CD4-positive, alpha-beta T cell treated with Interleukin-4 for 4 hours (primary cell): ENCODE measurements around the gene CDK7.
"Not testable (repeated sequence)": the region's sequence is repeated elsewhere in the genome, so short reads cannot be mapped to it uniquely, and the experiment has no call there.

Experiments
- DNase-seq: peaks from one replicate; pipeline ENCODE4 v3.0.0-alpha.2; 2020

The CDK7 gene

DNA sequence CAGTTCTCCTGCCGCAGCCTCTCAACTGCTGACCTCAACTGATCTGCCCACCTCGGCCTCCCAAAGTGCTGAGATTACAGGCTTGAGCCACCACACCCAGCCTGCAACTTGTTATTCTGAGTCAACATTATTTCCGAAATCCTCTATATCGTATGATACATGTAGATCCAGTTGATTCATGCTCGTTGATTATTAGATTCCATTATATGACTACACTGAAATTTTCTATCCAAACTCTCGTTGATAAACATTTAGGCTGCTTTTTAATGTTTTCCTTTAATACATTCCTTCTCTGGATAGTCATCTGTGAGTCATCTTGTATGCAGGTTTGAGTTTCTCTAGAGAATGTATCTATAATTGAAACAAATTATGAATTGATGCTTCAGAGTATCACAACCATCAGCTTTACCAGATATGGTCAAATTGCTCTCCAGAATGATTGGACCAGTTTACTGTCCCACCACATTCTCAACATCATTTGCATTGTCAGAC is 4.1 kb downstream of the CDK7 start:
- DNase-seq, result no peak

DNA sequence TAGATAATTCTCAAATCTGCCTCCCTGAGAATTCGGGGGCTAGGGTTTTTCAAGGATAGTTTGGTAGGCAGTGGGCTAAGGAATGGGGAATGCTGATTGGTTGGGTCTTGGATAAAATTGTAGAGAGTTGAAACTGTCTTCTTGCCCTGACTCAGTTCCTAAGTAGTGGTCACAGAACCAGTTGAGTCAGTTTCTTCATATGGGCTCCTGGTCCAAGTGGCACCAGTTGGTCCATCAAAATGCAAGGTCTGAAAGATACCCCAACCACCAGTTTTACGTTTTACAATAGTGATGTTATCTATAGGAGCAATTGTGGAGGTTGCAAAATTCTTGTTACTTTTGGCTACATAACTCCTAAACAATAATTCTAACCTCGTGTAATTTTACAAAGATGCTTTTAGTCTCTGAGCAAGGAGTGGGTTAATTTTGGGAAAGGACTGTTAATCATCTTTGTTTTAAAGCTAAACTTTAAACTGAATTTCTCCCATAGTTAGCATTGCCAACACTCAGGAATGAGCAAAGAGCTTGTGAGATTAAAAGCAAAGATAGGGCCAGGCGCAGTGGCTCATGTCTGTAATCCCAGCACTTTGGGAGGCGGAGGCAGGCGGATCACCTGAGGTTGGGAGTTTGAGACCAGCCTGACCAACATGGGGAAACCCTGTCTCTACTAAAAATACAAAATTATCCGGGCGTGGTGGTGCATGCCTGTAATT is 7.7 kb downstream of the CDK7 start:
- no peak for DNase-seq

DNA sequence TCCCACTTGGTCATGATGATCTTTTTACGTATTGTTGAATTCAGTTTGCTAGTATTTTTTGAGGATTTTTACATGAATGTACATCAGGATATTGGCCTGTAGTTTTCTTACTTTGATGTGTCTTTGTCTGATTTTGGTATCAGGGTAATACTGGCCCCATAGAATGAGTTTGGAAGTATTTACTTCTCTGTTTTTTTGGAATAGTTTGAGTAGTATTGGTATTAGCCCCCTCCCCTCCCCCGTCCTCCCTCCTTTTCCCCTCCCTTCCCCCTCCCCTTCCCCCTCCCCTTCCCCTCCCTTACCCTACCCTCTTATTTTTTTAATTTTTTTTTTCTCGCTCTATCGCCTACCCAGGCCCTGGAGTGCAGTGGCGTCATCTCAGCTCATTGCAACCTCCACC is 10.3 kb downstream of the CDK7 start:
- DNase-seq, result no peak

DNA sequence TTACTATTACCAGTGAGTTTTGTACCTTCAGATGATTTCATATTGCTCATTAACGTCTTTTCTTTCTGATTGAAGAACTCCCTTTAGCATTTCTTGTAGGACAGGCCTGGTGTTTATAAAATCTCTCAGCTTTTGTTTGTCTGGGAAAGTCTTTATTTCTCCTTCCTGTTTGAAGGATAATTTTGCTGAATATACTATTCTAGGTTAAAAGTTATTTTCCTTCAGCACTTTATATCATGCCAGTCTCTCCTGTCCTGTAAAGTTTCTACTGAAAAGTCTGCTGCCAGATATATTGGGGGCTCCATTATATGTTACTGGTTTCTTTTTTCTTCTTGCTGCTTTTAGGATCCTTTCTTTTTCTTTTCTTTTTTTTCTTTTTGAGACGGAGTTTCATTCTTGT is 13.3 kb downstream of the CDK7 start:
- DNase-seq, result no peak

DNA sequence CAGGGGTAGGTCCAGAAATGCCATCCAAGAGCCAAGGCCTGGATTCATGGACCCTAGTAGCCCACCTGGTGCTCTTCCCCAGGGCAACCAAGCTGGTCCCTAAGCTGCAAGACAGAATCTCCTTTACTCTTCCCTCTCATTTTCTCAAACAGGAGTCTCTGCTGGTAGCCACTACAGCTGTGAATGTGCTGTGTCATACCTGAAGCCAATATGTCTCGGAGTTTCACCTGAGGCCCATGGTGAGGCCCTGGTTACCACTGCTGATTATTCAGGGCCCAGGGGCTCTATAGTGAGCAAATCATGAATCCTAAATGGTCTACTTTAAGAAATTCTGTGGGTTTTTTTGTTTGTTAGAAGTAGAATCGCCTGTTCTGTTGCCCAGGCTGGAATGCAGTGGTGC is 15.9 kb downstream of the CDK7 start:
- no peak for DNase-seq

DNA sequence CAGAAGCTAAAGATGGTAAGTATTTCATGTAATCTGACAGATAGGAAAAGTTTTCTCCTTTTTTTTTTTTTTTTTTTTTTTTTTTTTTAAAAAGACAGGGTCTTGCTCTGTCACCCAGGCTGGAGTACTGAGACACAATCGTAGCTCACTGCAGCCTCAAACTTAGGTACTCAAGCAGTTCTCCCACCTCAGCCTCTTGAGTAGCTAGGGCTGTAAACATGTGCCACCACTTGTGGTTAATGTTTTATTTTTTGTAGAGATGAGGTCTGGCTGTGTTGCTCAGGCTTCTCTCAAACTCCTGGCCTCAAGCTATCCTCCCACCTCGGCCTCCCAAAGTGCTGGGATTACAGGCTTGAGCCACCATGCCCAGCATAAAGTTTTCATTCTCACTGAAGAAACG is 17.8 kb downstream of the CDK7 start:
- DNase-seq, result no peak

DNA sequence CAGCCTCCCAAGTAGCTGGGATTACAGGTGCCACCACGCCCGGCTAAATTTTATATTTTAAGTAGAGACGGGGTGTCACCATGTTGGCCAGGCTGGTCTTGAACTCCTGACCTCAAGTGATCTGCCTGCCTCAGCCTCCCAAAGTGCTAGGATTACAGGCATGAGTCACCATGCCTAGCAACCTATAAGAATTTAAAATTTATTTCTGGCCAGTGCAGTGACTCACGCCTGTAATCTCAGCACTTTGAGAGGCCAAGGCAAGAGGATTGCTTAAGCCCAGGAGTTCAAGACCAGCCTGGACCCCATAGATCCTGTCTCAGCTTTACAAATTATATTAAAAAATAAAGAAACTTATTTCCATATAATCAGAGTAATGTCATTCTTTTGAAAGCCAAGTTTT is 21.3 kb downstream of the CDK7 start:
- not testable (repeated sequence) for DNase-seq

DNA sequence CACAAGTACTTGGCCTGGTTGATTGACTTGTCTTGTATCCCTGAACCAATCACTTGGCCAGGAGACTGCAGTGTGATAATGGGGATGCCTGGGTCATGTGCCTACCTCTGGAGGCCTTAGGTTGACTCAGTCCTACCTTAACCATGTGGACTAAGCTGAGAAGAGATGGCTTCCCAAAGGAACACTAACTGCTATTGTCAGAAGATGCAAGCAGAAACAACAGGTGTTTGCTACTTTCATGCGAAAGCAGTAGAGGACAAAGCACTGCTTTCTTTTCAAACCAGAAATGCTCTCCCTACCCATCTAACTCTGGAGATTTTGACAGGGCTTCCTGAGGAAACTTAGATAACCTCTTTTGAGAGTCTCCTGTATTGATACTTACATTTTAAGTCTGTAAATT is 22.9 kb downstream of the CDK7 start:
- DNase-seq, result no peak

DNA sequence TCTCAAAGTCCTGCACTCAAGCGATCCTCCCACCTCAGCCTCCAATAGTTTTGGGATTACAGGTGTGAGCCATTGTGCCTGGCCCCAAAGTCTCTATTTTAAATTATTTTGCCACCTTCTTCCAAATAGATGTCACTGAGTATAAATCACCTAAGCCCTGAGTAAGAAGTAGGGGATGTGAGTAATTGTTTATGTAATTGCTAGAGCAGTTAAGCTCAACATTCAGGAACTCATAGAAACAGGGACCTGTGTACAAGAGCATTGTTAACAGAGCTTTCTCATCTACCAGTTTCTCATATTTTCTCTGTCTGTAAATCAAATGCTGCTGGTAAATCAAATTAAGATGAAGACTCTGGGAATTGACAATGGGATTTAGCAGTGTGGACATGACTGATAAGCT is 26.3 kb downstream of the CDK7 start:
- no peak for DNase-seq

DNA sequence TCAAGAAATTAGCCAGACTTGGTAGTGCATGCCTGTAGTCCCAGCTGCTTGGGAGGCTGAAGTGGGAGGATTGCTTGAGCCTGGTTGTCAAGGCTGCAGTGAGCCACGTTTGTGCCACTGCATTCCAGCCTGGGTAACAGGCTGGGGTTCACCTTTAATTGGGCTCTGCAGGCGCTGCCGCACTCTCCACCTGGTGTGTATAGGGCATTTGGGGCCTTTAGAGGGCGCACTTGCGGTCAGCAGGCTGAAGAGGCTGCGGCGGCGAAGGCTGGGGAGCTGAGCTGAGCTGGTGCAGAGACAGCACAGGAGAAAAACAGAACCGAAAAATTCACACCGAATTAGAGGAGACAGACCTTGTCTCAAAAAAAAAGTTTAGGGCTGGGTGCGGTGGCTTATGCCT is 31.2 kb downstream of the CDK7 start:
- no peak for DNase-seq

DNA sequence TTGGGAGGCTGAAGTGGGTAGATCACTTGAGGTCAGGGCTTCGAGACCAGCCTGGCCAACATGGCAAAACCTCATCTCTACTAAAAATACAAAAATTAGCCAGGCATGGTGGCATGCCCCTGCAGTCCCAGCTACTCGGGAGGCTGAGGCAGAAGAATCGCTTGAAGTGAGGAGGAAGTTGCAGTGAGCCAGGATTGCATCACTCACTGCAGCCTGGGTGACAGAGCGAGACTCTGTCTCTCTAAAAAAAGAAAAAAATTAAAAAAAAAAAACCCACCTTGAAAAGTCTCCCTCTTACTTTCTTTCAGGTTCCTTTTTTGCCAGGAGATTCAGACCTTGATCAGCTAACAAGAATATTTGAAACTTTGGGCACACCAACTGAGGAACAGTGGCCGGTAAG is 34.2 kb downstream of the CDK7 start:
- no peak for DNase-seq

DNA sequence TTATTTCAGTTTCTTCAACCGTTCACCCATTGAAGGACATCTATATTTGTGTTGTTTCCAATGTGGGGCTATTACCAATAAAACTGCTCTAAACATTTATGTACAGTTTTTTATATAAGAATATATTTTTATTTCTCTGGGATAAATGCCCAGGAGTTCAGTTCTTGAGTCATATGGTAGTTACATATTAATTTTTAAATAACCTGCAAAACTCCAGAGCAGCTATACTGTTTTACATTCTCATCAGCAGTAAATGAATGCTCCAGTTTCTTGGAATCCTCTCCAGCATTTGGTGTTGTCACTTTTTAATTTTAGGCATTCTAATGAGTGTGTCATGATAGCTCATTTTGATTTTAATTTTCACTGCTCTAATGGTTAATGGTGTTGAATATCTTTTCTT is 36.2 kb downstream of the CDK7 start:
- no peak for DNase-seq

DNA sequence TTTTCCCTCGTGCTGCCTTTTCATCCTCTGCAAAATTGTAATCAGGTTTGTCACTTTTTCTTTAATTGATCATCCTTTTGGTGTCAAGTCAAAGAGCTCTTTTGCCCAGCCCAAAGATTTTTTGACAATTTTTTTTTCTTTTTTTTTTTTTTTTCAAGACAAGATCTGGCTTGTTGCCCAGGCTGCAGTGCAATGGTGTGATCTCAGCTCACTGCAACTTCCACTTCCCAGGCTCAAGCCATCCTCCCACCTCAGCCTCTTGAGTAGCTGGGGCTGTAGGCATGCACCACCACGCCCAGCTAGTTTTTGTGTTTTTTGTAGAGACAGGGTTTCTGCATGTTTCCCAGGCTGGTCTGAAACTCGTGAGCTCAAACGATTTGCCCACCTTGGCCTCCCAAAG is 36.7 kb downstream of the CDK7 start:
- DNase-seq, result no peak

DNA sequence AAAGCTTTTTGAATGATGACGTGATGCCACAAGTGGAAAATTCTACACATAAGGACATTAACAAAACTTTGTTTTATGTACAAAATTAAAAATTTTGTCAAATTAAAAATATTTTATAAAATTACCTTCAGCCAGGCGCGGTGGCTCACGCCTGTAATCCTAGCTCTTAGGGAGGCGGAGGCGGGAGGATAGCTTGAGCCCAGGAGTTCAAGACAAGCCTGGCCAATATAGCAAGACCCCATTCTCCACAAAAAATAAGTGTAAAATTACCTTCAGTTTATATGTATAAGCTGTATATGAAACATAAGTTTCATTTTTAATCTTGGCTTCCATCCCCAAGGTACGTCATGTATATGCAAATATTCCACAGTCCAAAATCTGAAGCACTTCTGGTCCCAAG is 40.9 kb downstream of the CDK7 start:
- DNase-seq, result no peak

DNA sequence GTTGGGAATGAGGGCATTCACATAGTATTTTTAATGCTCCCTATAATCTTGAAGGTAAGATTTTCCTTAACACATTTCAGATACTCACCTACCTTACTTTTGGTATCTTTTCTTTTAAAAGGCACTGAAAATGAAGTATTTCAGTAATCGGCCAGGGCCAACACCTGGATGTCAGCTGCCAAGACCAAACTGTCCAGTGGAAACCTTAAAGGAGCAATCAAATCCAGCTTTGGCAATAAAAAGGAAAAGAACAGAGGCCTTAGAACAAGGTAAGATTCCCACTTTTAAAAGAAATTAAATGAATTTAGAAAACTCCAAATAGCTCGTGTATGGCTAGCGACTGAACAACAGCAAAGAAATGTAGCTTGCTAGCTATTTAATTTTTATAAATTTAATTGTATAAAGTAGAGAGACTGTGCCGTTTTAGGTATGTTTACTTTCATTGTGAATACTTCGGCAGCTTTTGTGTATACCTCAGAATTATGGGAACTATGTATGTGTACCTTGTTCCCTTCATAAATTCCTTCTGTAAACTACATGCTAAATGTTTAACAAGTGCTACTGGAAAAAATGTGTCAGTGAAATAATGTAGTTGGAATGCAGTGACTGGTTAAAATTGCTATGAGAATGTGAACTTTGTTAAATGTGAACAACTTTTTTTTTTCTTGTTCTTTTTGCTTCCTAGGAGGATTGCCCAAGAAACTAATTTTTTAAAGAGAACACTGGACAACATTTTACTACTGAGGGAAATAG is 41.9 kb downstream of the CDK7 start:
- DNase-seq, result no peak

DNA sequence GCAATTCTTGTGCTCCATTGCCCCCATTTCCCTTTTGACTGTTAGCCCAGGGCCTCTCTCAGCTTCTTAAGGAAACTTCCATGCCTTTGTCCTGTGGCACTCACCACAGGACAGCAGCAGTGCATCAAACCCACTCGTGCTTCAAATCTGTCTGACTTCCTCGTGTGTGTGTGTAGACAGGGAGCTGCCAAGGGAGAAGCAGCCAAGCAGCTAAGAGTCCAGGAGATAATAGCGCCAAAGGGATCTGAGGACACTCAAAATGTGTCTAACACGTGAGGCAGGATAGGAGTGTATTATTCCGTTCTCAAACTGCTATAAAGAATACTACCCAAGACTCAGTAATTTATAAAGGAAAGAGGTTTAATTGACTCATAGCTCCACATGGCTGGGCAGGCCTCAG is 44.8 kb downstream of the CDK7 start:
- no peak for DNase-seq

DNA sequence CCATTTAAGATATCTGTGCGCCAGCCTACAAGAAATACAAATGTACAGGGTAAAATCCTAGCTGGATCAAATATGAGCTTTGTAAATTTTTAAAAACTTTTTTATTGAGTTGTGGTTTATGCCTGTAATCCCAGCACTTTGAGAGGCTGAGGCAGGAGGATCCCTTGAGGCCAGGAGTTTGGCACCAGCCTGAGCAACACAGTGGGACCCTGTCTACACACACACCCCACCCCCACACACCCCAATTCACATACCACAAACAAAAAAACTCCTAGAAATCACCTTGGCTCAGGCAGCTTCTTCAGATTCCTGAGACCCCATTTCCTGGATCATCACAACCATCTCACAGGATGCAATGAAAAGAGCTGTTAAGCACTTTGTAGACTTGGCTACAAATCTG is 46.4 kb downstream of the CDK7 start:
- no peak for DNase-seq

DNA sequence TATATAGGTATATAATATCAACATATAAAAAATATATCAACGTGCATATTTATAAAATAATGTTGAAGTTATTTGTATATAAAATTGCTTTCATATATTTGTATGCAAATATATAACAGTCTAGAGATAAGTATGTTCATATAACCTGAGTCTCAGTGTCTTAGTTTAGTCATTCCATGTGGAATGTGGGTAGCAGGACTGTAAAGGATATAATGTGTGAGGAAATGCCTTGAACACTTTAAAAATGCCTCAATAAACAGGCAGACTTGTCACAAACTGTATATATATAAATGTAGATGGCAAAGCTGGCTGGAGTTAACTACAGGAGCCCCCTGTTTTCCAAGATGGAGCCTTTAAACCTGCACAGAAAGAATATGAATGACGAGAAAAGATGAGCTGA is 49.5 kb downstream of the CDK7 start:
- DNase-seq, result no peak

DNA sequence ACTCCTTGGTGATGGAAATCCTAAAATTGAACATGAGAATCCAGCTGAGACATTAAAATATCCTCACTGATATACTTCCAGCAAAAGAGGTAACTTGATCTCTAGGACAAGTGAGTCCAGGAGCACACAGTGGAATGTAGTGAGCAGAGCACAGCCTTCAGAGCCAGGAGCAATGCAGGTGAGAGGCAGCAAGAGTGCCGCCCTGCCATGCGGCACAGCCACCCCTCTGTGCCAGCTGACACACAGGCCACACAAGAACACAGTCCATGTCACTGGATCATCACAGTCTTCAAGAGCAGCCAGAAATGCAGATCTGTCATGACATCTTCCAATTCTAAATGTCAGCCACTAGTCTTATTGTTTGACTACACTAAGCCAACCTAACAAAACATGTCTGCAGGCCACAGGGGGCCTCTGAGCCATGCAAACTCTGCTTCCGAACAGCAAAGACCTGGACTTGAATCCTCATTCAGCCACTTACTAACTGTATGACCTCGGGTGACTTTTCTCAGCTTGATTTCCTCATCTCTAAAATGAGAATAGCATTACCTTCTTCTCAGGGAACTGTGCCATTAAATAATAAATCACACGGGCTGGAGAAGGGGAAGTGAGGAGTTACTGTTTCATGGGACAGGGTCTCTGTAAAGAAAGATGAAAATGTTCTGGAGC is 50.9 kb downstream of the CDK7 start:
- DNase-seq, result no peak

DNA sequence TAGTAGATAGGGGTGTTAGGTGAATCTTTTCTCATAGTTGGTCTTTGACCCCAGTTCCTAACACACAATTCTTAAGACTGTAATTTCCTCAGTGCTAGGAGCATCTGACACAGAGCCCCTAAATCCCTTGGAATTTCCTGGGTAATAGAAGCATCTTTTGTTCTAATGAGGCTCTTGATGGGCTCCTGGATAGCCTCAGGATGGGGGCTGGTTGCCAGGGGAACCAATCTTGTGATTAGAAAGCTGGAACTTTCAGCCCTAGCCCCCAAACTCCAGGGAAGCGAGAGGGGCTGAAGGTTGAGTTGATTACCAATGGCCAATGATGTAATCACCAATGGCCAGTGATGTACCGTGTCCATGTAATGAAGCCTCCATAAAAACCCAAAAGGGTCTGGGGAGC is 53.4 kb downstream of the CDK7 start:
- no peak for DNase-seq

DNA sequence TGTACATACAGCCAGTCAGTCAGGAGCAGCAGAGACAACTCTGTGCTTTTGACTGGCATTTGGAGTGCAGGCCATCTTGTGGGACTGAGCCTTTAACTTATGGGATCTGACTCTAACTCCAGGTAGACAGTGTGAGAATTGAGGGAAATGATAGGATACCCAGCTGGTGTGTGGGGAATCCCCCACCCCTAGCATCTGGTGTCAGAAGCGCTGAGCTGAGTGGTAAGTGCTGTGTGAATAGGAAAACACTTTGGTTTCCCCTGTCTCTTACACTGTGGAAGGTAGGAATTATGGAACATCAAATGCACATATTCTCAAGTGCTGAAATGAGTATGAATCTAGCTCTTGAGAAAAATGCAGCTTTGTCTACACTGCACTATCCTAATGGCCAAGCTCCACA is 54.0 kb downstream of the CDK7 start:
- no peak for DNase-seq

DNA sequence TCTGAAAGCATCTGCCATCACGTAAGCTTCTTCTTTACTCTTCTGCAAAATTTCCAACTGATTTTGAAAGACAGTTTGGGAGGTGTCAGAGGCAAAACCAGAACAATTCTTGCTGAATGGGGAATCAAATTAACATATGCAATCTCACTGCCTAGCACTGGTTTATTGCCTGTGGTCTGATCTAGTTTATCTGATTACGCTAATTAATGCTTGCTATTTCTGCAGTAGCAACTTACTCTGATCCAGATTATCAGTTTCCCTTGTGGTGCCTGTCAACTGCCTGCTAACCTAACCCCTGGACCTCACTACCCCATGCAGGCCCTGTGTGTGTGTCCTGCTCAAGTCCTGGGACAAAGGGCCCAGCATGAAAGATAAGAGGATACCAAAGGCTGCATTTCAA is 57.6 kb downstream of the CDK7 start:
- DNase-seq, result no peak

DNA sequence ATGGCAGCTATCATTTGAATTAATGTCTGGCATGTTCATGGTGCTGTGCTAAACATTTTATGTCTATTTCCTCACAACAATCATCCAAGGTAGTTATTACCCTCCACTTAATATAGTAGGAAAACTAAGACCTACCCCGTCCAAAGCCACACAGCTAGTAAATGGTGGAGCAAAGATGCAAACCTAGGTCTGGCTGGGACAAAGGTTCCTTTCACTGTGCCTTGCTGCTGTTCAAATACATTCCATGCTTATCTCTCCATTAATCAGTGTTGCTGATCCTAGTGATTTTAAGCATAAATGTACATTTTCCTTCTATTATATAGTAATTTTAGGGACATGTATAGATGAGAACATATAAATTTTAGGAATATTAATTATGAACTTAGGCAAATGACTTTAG is 59.2 kb downstream of the CDK7 start:
- no peak for DNase-seq

DNA sequence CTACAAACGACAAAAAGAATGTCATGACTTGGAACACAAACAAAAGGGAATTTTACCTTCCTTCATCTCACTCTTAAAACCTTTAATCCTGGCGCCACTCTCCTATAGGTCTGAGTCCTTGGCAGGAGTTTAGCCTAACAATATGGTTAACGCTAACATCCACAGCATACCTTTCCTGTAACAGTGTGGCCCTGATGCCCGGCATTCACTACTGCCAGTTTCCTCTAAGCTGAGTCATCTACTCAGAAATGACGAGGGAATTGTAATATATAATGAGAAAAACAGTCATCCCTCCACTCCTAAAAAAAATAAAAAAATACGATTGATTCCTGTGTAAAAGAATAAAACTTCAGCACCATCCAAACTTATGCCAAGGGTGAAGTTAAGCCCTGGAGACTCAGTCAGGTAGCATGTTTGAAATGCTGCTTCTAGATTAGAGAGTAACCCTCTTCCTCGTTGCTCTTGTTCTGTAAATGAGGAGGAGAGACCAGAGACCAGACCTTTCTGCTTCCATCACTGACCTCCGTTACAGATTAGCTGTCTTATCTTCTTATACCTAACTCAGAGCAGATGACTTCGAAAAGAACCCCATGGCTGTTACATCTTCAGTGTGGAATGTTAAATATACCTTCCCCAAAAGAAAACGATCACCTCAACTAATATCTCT is 60.5 kb downstream of the CDK7 start:
- DNase-seq, result no peak
